GM12801 (cell line): ENCODE data around the gene LTN1.

Experiments
- CTCF ChIP-seq: IDR thresholded peaks from one replicate; pipeline ENCODE4 v1.5.1; 2011; ENCODE audit warnings: control low read depth; ENCODE audit not compliant: insufficient read length; ENCODE audit errors: extremely low read depth

The LTN1 gene

GRCh38 chr21:28975397-28975796 lies 17.3 kb downstream of the LTN1 start:
- TF ChIP-seq CTCF = no peak

- no peak for TF ChIP-seq CTCF
Observed at GRCh38 chr21:28974531-28975227, 18.0 kb downstream of the LTN1 start.

GRCh38 chr21:28972398-28972797 lies 20.3 kb downstream of the LTN1 start:
- TF ChIP-seq CTCF = no peak

- TF ChIP-seq CTCF = no peak
Observed at GRCh38 chr21:28971171-28971570, 21.5 kb downstream of the LTN1 start.

- no peak for TF ChIP-seq CTCF
Observed at GRCh38 chr21:28963831-28964230, 28.8 kb downstream of the LTN1 start.

GRCh38 chr21:28962465-28962864 lies 30.2 kb downstream of the LTN1 start:
- no peak for TF ChIP-seq CTCF

- TF ChIP-seq CTCF = no peak
Observed at GRCh38 chr21:28961927-28962326, 30.8 kb downstream of the LTN1 start.
